AML-193 (cell line): Measurements from ENCODE around the gene KRT9.
"Not testable (repeated sequence)": the region's sequence is repeated elsewhere in the genome, so short reads cannot be mapped to it uniquely, and the experiment has no call there.

Source experiments
- DNase-seq, 2 experiments: peaks; one replicate each; lab custom pipeline; 2025; lab: John Stamatoyannopoulos, UW

Gene KRT9

DNA sequence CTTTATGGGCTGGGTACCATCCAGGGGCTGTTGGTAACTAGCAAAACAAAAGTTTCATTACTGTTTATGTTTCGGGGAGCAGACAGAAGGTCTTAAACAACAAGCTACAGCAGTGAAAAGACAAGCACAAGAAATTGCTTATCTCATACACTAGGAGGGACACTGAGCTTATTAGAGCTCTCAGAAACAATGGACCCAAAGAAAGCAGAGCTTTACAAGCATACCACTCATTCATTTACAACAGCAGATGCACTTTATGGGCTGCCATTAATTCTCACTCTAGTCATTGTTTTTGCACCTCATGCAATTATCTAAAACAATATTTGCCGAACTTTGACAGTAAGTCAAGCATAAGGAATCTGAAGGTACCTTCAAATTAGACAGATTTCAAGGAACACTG, 30.7 kb upstream of the KRT9 start:
- no peak for DNase-seq

DNA sequence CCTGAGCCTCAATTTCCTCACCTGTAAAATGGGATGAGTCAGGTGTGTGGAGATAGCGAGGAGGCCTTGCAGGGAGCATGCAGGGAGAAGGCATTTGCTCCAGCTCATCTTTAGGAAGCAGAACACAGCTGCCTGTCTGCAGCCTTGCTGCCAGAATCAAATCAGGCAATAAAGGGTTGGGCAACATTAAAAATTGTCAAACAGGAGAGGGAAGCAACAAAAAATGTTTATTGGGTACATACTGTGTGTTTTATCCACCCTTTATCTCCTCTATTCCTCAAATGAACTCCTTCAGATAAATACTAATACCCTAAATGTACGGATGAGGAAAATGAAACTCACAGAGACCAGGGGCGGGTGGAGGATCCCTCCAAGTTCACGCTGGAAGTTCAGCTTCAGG, 28.5 kb upstream of the KRT9 start:
- DNase-seq = no peak

DNA sequence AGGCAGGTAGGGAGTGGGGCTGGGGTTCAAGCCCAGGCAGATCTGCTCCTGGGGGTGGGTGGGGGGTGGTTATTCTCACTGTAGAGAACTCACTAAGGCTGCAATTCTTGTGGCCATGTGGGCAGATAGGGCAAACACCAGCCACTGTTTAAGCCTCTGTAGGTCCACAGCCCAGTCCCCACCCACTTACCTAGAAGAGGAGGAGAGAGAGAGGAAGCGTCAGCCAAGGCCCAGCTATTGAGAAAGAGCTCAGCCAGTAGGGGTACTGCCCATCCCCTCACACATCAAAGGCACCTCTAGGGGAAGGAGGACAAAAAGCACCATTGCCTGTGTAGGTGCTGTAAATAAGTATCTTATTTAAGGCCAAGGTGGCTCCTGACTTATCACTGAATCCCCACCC, 27.8 kb upstream of the KRT9 start:
- DNase-seq = no peak

DNA sequence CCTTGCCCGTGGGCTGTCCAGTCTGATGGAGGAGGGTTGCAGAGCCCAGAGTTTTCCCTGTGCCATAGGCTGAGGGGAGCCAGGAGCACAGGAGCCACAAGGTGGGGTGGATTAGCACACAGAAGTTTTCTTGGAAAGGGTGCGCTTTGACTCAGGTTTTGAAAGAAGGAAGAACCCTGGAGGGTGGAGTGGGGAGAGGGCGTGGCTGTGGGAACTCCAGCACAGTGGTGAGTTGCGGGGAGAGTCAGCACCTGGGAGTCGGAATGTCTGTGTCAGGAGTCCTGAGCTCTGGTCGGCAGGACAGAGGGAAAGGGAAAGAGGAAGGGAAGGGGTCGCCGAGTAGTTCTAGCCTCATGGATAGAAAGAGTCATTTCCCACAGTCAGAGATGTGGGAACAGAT, 23.7 kb upstream of the KRT9 start:
- DNase-seq = no peak

DNA sequence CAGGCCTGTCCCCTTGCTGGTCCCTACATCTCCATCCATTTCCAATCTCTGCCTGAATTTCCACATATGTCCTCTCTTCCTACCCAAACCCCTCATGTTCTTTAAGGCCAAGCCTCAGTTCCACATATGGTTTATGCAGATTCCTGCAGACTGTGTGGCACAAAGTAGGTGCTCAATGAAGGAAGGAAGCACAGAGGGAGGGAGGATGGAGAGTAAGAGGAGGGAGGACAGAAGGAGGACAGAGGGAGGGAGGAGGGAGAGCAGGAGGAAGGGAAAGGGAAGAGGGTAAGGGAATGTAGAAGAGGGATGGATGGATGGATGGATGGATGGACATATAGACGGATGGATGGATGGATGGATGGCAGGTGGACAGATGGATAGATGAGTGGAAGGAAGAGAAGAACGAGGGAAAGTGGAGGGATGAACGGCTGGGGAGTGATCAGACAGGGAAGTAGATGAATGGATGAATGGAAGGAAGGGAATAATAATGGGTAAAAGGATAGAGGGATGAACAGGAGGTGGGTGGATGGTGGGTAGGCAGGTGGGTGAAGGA, 22.6 kb upstream of the KRT9 start:
- DNase-seq = no peak

DNA sequence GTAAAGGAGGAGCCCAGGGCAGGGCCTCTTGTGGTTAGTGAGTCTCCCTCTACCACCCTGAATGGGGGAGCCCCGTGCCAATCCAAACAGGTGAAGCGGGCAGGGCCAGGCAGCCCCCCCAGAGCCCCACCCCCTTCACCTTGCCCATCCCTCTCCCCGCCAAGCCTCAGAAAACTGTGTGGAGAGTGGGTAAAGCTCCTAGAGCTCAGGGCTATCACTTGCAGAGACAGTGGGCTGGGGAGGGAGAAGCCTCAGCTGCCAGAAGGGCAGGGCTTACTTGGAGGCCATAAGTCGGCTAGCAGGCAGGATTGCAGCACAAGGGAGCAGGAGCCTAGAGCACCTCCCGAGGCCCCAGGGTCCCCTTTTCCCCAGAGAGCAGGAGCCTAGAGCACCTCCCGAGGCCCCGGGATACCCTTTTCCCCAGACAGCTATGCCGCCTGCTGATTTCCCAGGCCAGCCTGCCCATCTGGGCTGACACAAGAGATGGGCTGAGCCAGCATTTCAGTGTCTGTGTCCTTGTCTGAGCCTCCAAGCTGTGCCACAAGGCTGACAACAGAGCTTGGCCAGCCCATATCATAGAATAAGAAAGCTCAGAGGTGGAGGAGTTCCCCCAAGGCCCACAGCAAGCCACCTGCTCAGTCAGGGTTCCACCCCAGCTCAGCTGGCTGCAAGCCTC, 21.6 kb upstream of the KRT9 start:
- no peak for DNase-seq

DNA sequence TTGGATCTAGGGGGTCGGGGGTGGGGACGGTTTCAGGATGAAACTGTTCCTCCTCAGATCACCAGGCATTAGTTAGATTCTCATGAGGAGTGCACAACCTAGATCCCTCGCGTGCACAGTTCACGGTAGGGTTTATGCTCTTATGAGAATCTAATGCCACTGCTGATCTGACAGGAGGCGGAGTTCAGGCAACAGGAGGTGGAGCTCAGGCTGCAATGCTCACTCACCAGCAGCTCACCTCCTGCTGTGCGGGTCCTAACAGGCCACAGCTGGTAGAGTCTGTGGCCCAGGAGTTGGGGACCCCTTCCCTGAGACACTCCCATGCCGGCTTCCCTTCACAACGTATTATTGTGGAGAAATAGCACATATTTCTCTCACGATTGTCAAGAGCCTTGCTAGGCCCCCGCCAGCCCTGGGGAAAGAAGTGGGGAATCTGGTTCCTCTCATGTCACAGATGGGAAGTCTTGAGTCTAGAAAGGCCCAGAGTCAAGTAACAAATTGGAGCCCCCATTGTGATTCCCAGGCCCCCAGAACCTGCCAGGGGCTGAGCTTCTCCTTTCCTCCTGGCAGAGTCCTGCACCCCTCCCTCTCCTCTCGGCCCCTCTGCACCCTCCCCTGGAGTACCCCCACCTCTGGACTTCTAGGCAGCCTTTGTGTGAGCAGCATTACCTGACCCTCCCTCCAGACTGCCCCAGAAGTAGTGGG, 20.9 kb upstream of the KRT9 start:
- no peak for DNase-seq

DNA sequence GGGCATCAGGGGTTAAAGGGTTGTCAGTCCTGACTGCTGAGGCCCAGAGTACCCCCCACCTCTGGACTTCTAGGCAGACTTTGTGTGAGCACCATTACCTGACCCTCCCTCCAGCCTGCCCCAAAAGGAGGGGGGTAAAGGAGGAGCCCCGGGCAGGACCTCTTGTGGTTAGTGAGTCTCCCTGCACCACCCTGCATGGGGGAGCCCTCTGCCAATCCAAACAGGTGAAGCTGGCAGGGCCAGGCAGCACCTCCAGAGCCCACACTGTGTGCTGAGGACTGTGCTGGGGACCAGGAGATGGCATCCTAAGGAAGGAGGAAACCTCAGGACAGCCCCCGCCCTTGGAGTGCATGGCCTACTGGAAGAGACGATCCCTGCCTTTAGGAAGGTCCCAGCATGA, 17.4 kb upstream of the KRT9 start:
- no peak for DNase-seq

DNA sequence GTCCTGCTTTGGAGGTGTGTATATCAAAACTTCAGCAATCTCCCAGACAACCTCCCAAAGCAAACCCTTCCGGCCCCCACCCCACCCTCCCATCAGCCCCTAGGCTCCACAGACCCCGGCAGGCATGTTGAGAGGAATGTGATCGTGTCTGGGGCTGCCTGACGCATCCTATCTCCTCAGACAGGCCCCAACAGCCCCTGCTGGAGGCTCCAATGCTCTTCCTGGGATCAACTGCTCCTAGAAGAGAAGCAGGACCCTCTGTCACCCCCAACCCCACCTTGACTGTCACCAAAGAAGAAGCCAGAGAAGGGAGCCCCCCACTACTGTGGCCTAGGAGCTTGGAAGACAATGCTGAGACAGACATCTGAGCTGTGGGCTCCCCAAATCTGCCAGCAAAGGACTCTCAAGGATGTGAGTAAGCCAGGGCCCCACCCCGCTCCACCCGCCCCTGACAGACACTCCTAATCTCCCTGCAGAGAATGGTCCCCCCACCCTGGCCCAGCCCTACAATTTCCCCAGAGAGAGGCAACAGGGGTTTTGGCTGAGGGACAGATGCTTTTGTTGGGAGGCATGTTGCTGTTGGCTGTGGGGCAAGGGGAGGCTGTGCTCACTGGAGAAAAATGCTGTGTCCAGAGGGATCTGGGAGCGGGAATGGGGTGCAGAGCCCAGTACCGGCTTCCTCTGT, 16.4 kb upstream of the KRT9 start:
- DNase-seq = no peak

DNA sequence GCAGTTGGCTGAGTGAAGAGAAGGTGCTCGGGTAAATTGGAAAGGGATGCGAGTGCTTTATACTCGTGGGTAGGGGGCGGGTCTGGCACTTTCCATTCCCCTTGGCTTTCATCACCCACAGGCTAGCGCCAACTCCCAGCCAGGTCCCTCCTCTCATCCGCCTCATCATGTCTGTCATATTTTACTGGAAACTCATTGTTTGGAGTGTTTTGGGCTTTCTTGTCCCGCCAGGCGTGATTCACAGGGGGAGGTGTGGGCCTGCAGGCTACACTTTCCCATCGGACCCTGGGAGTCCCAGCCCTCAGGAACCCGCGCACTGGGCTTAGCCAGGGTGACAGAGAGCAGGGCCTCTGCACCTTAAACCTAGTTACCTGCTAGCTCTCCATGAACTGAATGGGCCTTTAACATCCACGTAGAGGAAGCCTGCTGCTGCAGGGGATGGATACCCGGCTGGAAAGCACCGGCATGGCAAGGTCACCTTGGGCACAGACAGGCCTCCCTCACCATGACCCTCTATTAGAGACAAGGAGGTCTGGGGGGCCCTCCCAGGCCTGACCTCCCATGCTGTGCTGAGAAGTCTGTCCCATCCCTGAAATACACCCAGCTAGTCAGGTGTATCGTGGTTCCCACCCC, 15.1 kb upstream of the KRT9 start, which contains the start of gene KRT14:
Gene KRT14, minus strand, starts transcription at position 33 of the 633 bp plus-strand sequence. CDS start 61 bp downstream, outside the sequence.
- DNase-seq = no peak

DNA sequence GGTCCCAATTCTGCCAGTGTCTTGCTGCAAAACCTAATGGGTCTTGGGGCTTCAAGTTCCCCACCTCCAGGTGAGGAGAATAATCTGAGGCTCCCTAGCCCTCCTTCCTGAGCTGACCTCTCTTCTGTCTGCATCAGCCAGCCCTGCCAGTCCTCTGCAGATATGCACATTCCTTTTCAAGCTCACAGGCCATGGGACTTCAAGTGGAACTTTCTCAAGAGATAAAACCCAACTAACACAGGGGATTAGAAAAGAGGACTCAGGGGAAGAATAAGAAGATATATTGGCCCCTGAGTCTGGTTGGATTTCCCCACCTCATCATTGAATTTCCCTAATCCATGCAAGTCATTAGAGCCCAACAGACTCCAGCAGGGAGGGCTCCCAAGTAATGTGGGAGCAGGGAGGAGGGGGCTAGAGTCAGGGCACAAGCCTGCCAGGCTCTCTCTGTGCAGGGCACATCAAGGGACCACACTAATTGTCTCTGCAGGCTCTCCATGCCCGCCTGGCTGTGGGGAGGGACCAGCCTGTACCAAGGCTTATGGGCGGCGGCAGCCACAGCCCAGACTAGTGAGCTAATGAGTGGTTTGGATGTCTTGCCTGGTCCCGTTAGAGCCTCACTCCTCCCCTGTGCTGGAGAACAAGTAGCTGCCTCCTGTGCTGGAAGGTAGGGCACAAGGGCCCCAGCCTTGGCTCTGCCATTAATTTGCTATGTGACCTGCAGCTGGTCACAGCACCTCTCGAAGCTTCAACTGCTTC, 13.6 kb upstream of the KRT9 start:
- no peak for DNase-seq

DNA sequence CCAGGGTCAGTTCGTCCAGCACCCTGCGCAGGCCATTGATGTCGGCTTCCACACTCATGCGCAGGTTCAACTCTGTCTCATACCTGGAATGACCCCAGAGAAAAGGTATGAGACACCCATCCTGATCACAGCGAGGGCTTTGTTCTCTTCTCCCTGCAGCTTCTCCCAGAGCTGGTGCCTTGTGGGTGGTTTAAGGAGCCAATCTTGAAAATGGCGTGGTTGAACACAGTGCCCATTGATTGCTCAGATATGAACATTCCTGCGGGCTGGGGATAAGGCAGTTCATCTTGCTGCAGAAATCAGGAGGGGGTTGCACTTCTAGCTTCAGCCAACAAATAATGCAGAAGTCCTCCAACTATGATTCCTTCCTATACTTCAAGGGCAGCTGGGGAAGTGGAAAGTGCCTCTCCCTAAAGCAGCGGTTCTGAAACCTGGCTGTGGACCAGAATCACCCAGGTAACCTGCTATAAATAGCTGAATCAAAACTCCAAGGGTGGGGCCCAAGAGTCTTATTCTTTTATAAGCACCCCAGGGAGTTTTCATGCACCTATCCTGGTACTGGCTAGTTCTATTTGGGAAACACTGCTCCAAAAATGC, 12.6 kb upstream of the KRT9 start:
- not testable (repeated sequence) for DNase-seq

DNA sequence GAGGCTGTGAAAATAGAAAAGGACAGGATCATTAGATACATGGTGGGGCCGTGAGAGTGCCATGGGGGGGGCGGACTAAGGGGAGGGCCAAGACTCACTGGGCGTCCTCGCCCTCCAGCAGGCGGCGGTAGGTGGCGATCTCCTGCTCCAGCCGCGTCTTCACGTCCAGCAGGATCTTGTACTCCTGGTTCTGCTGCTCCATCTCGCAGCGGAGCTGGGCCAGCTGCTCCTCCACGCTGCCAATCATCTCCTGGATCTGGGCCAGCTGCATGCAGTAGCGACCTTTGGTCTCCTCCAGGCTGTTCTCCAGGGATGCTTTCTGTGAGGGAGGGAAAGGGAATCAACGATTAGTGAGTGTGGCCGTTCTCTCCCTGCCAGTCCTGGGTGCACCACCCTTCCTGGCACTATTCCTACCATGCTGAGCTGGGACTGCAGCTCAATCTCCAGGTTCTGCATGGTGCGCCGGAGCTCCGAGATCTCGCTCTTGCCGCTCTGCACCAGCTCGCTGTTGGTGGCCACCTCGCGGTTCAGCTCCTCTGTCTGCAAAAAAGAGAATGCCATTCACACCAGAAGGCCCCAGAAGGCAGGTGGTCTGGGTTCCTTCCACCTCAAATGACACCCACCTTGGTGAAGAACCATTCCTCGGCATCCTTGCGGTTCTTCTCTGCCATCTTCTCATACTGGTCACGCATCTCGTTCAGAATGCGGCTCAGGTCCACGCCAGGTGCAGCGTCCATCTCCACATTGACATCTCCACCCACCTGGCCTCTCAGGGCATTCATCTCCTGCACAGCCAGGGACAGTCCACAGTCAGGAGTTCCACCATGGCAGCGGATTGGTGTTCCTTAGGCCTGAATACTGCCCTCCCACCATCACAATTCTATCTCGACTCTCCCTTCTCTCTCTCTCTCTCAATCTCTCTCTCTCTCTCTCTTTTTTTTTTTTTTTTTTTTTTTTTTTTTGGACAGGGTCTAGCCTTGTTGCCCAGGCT, 11.6 kb upstream of the KRT9 start:
- DNase-seq = no peak

DNA sequence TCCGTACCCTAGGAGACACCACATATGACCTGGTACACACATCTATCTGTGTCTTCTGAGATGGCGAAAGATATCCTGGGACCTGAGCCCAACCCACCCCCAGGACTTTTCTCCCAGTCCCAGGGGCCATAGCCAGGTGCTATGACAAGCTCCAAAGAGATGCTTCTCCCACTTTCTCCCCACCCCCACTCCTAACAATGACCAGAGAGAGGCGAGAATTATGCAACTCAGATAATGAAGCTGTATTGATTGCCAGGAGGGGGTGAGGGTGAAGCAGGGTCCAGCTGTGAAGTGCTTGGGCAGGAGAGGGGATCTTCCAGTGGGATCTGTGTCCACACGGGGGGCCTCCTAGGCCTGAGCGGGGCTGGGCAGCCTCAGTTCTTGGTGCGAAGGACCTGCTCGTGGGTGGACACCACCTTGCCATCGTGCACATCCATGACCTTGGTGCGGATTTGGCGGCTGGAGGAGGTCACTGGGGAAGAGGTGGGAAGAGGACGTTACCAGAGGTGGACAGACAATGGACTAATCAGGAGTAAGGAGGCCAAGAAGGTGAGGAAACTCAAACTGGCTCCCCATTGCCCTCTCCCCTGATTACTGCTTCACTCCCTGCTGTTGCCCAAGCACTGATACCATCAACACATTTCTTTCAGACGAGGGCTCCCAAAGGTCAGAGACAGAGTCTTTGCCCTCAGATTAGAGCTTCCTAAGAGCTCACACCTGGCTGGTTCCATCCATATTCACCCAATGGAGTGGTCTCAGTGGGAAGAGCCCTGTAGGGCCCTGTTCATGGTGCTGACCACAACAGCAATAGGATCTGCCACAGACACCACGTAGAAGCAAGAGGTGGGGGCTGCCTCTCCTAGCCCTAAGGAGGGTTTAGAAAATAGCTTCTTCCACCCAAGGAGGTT, 10.5 kb upstream of the KRT9 start:
- DNase-seq = not testable (repeated sequence)

DNA sequence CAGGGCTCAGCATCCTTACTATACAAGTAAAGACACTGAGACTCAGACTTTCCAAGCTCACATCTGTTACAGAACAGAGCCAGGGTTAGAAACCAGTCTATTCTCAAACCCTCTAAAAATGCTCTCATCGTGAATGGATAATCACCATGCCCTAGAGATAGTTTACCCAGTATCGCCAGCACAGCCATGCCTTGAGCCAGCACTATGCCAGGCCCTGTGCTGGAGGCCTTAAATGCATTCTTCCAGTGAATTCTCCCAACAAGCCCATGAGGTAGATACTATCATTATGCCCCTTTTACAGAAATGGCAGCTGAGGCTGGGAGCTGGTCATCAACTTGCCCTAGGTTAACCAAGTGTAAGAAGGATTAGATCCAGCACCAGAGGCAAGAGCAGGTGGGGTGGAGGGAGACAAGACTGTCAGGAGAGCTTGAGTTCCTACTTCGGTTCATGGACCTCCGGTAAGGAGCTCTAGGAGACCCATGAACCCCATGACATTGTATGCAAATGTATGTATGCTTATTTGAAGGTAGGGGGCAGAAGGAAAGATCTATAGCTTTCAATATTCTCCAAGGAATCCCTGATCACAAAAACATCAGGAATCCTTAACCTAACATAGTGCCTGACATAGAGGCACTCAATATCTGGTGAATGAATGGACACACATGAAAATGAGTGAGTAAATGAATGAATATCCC, 9.7 kb upstream of the KRT9 start:
- no peak for DNase-seq

DNA sequence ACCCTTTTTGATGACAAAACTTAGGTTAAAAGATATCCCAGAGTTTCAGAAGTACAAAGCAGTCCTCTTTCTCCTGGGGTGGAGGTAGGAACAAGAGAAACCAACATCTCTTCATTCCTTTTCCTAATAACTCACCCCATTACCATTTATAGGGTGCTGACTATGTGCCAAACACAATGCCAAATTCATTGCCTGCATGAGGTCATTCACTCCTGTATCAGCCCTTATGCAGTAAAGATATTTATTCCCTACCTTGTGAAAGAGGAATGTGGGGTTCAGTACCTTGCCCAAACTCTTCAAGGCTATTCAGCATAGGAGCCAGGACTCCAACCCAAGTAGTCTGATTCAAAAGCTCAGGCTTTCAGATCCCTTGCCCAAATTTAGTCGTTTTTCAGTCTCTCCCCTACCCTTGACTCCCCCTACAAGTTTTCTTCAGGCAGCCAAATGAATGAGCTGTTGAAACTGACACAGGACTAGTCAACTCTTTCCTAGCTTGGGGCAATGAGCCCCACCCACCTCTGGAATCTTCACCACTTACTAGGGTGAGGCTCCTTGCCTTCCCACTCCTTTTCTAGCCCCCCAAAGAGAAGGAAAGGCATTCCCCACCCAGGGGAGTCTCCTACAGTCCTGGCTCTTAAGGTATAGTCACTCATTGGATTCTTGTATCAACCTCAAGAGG, 9.0 kb upstream of the KRT9 start:
- no peak for DNase-seq

DNA sequence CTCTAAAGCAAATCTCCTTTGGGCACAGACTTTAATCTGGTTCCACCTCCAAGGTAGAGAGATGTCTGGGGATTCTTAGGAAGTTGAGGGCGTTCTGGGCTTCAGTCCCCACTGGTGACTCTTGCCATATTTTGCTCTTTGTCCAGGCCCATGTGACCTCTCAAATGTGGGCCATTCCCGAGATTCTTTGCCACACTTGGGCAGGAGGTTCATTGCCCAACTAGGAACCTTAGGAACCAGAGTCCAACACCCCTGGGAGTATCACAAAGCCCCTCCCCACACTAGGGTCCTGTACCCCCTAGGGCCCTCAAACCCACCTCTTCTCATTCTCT, 8.4 kb upstream of the KRT9 start:
- DNase-seq = no peak
